Neuronal stem cell (in vitro differentiated cells): ENCODE data around the gene MAGEA2.
"Not testable (repeated sequence)": the region's sequence is repeated elsewhere in the genome, so short reads cannot be mapped to it uniquely, and the experiment has no call there.

Experiments
- DNase-seq: peaks from one replicate; pipeline ENCODE4 v3.0.0-alpha.2; 2013; ENCODE audit warnings: low spot score
- H2AFZ ChIP-seq: one replicate; pipeline ENCODE4 v1.6.1; 2013; ENCODE audit warnings: mild to moderate bottlenecking, low read length, inconsistent platforms
- H2AK5ac ChIP-seq: 2 replicates; pipeline ENCODE4 v1.6.1; 2013; ENCODE audit warnings: low read depth, mild to moderate bottlenecking, inconsistent platforms, low read length, moderate library complexity, mixed read lengths
- H2BK120ac ChIP-seq: 2 replicates; pipeline ENCODE4 v1.6.1; 2013; ENCODE audit warnings: low read depth, mild to moderate bottlenecking, inconsistent platforms, low read length, moderate library complexity, mixed read lengths
- H2BK12ac ChIP-seq: one replicate; pipeline ENCODE4 v1.6.1; 2013; ENCODE audit warnings: low read length, inconsistent platforms
- H2BK15ac ChIP-seq: 2 replicates; pipeline ENCODE4 v1.6.1; 2013; ENCODE audit warnings: mild to moderate bottlenecking, low read length, inconsistent platforms, mixed read lengths
- H2BK5ac ChIP-seq: one replicate; pipeline ENCODE4 v1.6.1; 2013; ENCODE audit warnings: inconsistent platforms, mild to moderate bottlenecking, low read length, moderate library complexity
- H3K14ac ChIP-seq: one replicate; pipeline ENCODE4 v1.6.1; 2013; ENCODE audit warnings: low read length, inconsistent platforms
- H3K18ac ChIP-seq: 2 replicates; pipeline ENCODE4 v1.6.1; 2013; ENCODE audit warnings: low read length, inconsistent platforms
- H3K23ac ChIP-seq: 2 replicates; pipeline ENCODE4 v1.6.1; 2013; ENCODE audit warnings: low read depth, mild to moderate bottlenecking, mixed read lengths, low read length, inconsistent platforms; ENCODE audit not compliant: poor library complexity
- H3K27ac ChIP-seq: replicated peaks from 3 replicates; pipeline ENCODE4 v1.5.1; 2013; ENCODE audit warnings: low read length, inconsistent platforms
- H3K27me3 ChIP-seq, 3 experiments: 2 replicates each; pipeline ENCODE4 v1.6.1; 2013; ENCODE audit warnings: low read length in 3 of 3, mild to moderate bottlenecking in 2 of 3, inconsistent platforms in 1 of 3, low read depth in 1 of 3, mixed read lengths in 1 of 3, moderate library complexity in 1 of 3; ENCODE audit not compliant: control insufficient read depth in 3 of 3, insufficient read depth in 3 of 3
- H3K36me3 ChIP-seq, 2 donors: replicated peaks in 1 of 2; 2 replicates each; pipeline ENCODE4 v1.6.1; 2013; ENCODE audit warnings: low read length in 2 of 2; ENCODE audit not compliant: control insufficient read depth in 2 of 2, insufficient read depth in 2 of 2
- H3K4ac ChIP-seq: 2 replicates; pipeline ENCODE4 v1.6.1; 2013; ENCODE audit warnings: inconsistent platforms, mild to moderate bottlenecking, low read length, moderate library complexity
- H3K4me1 ChIP-seq, 2 donors: 1 replicate in 1 of 2; 2 replicates in 1 of 2; pipeline ENCODE4 v1.6.1; 2013; ENCODE audit warnings: low read length in 2 of 2, low read depth in 1 of 2; ENCODE audit not compliant: control insufficient read depth in 2 of 2, insufficient read depth in 1 of 2
- H3K4me2 ChIP-seq: one replicate; pipeline ENCODE4 v1.6.1; 2013; ENCODE audit warnings: mild to moderate bottlenecking, low read length, inconsistent platforms; ENCODE audit not compliant: insufficient read depth, poor library complexity, severe bottlenecking
- H3K4me3 ChIP-seq, 2 donors: 2 replicates each; pipeline ENCODE4 v1.5.1; 2013; ENCODE audit warnings: low read length in 2 of 2, mild to moderate bottlenecking in 2 of 2, inconsistent platforms in 1 of 2, moderate library complexity in 1 of 2
- H3K79me1 ChIP-seq: one replicate; pipeline ENCODE4 v1.6.1; 2013; ENCODE audit warnings: low read depth, mild to moderate bottlenecking, inconsistent platforms, low read length, moderate library complexity
- H3K9ac ChIP-seq: one replicate; pipeline ENCODE4 v1.6.1; 2013; ENCODE audit warnings: mild to moderate bottlenecking, low read depth, low read length, inconsistent platforms; ENCODE audit not compliant: poor library complexity
- H3K9me3 ChIP-seq, 2 donors: replicated peaks in 1 of 2; 2 replicates each; pipeline versions ENCODE3 to v1.6.1; 2013; ENCODE audit warnings: low read length in 2 of 2, mild to moderate bottlenecking in 2 of 2, inconsistent platforms in 1 of 2, low read depth in 1 of 2, mixed read lengths in 1 of 2, moderate library complexity in 1 of 2; ENCODE audit not compliant: control insufficient read depth in 2 of 2, insufficient read depth in 1 of 2
- H4K8ac ChIP-seq: one replicate; pipeline ENCODE4 v1.6.1; 2013; ENCODE audit warnings: low read depth, mild to moderate bottlenecking, inconsistent platforms, low read length, moderate library complexity
- H4K91ac ChIP-seq: one replicate; pipeline ENCODE4 v1.6.1; 2013; ENCODE audit warnings: low read length, low read depth, mild to moderate bottlenecking, inconsistent platforms; ENCODE audit not compliant: poor library complexity
- WGBS, 2 donors: extraction: QIAGEN DNeasy Blood & Tissue Kit; methylation state at CpG; one replicate each; pipeline ENCODE4 v1.1.7; 2013; ENCODE audit warnings: missing lambda C conversion rate in 2 of 2, mixed read lengths in 1 of 2; ENCODE audit not compliant: insufficient read length in 2 of 2, insufficient replicate concordance in 1 of 2; ENCODE audit errors: extremely low coverage in 2 of 2; 5-methylcytosine and 5-hydroxymethylcytosine counted together

Gene MAGEA2

DNA sequence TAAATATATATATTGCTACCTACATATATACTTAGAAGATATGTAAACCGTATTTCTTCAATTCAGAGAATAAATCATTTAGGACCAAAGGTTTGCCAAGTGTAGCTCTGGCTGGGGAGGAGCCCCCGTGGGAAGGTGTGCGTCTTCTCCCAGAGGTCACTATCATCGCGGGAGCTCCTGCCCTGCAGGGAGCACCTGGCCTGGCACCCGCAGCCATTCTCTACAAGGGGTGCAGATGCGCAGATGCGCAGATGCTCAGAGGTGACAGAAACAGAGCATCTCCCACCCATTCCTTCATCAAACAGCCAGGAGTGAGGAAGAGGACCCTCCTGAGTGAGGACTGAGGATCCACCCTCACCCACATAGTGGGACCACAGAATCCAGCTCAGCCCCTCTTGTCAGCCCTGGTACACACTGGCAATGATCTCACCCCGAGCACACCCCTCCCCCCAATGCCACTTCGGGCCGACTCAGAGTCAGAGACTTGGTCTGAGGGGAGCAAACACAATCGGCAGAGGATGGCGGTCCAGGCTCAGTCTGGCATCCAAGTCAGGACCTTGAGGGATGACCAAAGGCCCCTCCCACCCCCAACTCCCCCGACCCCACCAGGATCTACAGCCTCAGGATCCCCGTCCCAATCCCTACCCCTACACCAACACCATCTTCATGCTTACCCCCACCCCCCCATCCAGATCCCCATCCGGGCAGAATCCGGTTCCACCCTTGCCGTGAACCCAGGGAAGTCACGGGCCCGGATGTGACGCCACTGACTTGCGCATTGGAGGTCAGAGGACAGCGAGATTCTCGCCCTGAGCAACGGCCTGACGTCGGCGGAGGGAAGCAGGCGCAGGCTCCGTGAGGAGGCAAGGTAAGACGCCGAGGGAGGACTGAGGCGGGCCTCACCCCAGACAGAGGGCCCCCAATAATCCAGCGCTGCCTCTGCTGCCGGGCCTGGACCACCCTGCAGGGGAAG, 39.5 kb downstream of the MAGEA2 start, which contains the start of gene MAGEA2B:
Gene MAGEA2B (plus strand): TSS at position 814 of the 973 bp plus-strand sequence. CDS start 2,479 bp downstream, outside the sequence.
- not testable (repeated sequence) for DNase-seq, H3K9me3 ChIP-seq, H3K79me1 ChIP-seq, H3K9ac ChIP-seq, H4K8ac ChIP-seq, H3K23ac ChIP-seq, H4K91ac ChIP-seq, H2AK5ac ChIP-seq, H3K14ac ChIP-seq, H3K4me3 ChIP-seq, H2BK15ac ChIP-seq, H2AFZ ChIP-seq, H2BK12ac ChIP-seq, H3K18ac ChIP-seq, H3K4ac ChIP-seq, H3K4me2 ChIP-seq, H2BK5ac ChIP-seq, H3K27me3 ChIP-seq, H2BK120ac ChIP-seq, H3K36me3 ChIP-seq, H3K27ac ChIP-seq, H3K4me1 ChIP-seq
- WGBS, 2 donors, result no CpG with 5 or more reads among the region's 35 CpGs

DNA sequence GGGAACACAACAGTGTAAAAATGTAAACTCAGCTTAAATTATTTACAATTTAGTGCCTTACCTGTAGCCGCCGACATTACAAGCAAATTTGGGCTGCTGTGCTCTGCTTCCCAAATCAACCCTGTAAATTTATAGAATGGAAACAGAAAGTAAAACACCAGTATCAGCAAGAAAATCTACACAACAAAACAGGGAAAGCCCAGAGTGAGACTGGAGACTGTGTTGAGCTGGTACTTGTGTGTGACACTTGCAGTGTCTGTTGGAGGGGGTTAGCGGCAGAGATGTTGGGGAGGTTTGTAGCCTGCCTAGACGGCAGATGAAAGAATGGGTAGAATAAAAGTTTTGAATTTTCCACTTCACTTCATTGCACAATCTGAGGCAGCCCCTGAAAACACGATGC, 40.4 kb downstream of the MAGEA2 start:
- not testable (repeated sequence) for H3K4ac ChIP-seq, H2BK5ac ChIP-seq, DNase-seq, H2BK12ac ChIP-seq, H3K18ac ChIP-seq, H2BK120ac ChIP-seq, H3K4me2 ChIP-seq, H4K8ac ChIP-seq, H2AFZ ChIP-seq, H3K4me3 ChIP-seq, H3K23ac ChIP-seq, H2BK15ac ChIP-seq, H4K91ac ChIP-seq, H3K9me3 ChIP-seq, H3K14ac ChIP-seq, H3K79me1 ChIP-seq, H3K4me1 ChIP-seq, H3K36me3 ChIP-seq, H2AK5ac ChIP-seq, H3K27ac ChIP-seq, H3K9ac ChIP-seq, H3K27me3 ChIP-seq
- WGBS, 2 donors, result no CpG with 5 or more reads among the region's 5 CpGs

DNA sequence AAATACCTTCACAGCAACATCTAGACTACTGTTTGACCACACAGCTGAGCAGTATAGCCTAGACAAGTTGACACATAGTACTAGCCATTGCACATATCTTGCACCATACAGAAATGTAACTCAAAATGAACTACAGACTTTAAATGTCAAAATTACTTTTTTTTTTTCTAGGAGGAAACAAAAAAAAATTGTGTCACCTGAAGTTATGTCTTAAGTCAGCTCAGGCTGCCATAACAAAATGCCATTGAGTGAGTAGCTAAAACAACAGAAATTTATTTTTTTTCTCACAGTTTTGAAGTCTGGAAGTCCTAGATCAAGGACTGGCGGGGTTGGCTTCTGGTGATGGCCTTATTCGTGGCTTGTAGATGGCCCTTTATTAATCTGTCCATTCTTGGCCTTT, 44.5 kb downstream of the MAGEA2 start, which contains the start of gene CSAG2:
Gene CSAG2 (minus strand): TSS at position 101 of the 400 bp plus-strand sequence. CDS start 161 bp downstream, outside the sequence.
- H3K27me3 ChIP-seq, H2BK15ac ChIP-seq, H2AK5ac ChIP-seq, H2BK120ac ChIP-seq, H3K27ac ChIP-seq, H4K91ac ChIP-seq, H3K9me3 ChIP-seq, H3K4me3 ChIP-seq, H2BK5ac ChIP-seq, H2BK12ac ChIP-seq, H3K18ac ChIP-seq, H4K8ac ChIP-seq, H3K36me3 ChIP-seq, H3K4me2 ChIP-seq, H3K4me1 ChIP-seq, H3K79me1 ChIP-seq, H3K4ac ChIP-seq, H2AFZ ChIP-seq, H3K23ac ChIP-seq, DNase-seq, H3K14ac ChIP-seq, H3K9ac ChIP-seq: not testable (repeated sequence)
- no CpG with 5 or more reads among the region's 2 CpGs for WGBS, 2 donors

DNA sequence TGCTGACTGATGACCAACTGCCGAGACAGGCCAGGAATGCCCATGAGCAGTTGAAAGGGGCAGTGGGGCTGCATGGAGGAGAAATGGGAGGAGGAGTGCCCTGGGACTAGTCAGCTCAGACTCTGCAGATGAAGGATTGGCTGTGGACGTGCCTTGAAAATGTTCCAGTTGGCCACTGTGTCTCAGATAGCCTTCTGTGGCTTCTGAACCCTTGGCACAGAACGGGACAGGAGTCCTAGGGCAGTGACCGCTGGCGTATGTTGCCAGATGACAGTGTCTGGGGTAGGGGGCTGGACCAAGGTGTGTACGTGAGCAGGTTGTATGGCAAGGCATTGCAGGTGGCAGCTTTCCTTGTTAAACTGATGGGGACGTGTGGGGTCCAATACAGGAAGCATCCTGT, 47.1 kb downstream of the MAGEA2 start:
- H3K23ac ChIP-seq, H2AFZ ChIP-seq, H3K27ac ChIP-seq, H3K4ac ChIP-seq, H2BK120ac ChIP-seq, H2BK12ac ChIP-seq, H2BK15ac ChIP-seq, H3K36me3 ChIP-seq, H3K9me3 ChIP-seq, H3K4me2 ChIP-seq, H2AK5ac ChIP-seq, H4K91ac ChIP-seq, H3K27me3 ChIP-seq, H3K9ac ChIP-seq, H3K14ac ChIP-seq, H2BK5ac ChIP-seq, H4K8ac ChIP-seq, H3K79me1 ChIP-seq, H3K4me3 ChIP-seq, H3K18ac ChIP-seq, H3K4me1 ChIP-seq, DNase-seq: not testable (repeated sequence)
- no CpG with 5 or more reads among the region's 7 CpGs for WGBS, 2 donors
